ENCODE data around the gene COPS2. TPM values are rescaled to one million over a fixed set of nuclear protein-coding genes. Genes with fewer than 3 reads are reported as not detected.

COPS2 gene
- total and polyA plus RNA-seq, 9 of the 15 experiments (the other 6 are each of a cell fraction or from before 2014, with no cell fraction given): 66.4 to 154 (median 117) TPM

DNA sequence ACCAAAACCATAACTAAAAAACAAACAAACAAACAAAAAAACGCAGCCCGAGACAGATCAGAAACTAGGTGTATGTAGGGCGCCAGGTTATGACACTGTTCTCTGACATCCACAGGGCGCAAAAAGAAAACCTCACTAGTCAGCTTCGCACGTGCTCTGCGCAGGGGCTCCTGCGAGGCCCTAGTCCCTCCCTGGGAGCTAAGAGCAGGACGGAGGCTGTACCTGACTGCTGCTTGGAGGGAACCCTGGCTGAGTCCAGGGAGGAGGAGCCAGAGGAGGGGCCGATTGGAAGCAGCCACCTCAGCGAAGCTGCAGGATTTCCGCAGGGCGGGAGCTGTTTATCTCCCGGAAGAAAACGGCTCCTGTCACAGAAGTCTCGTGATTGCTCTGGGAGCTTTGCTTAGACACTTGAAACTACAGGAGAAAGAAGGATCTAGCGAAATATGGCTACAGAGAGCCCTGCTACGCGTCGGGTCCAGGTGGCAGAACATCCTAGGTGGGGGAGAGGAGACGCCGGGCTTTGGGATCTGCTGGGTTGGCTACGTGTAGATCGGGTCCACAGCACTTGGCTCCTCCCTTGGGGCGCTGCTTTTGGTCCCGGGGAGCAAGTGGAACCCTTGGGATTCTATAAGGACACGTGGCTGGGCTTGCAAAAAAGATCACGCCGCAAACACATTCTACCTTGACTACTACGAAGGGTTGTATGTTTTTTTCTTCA is 14.6 kb upstream of the COPS2 start, which contains the start of gene GALK2 (continued):
- TF ChIP-seq, protein P1, sequence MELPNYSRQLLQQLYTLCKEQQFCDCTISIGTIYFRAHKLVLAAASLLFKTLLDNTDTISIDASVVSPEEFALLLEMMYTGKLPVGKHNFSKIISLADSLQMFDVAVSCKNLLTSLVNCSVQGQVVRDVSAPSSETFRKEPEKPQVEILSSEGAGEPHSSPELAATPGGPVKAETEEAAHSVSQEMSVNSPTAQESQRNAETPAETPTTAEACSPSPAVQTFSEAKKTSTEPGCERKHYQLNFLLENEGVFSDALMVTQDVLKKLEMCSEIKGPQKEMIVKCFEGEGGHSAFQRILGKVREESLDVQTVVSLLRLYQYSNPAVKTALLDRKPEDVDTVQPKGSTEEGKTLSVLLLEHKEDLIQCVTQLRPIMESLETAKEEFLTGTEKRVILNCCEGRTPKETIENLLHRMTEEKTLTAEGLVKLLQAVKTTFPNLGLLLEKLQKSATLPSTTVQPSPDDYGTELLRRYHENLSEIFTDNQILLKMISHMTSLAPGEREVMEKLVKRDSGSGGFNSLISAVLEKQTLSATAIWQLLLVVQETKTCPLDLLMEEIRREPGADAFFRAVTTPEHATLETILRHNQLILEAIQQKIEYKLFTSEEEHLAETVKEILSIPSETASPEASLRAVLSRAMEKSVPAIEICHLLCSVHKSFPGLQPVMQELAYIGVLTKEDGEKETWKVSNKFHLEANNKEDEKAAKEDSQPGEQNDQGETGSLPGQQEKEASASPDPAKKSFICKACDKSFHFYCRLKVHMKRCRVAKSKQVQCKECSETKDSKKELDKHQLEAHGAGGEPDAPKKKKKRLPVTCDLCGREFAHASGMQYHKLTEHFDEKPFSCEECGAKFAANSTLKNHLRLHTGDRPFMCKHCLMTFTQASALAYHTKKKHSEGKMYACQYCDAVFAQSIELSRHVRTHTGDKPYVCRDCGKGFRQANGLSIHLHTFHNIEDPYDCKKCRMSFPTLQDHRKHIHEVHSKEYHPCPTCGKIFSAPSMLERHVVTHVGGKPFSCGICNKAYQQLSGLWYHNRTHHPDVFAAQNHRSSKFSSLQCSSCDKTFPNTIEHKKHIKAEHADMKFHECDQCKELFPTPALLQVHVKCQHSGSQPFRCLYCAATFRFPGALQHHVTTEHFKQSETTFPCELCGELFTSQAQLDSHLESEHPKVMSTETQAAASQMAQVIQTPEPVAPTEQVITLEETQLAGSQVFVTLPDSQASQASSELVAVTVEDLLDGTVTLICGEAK (IDR thresholded peaks at IDR 0.05): peak; percentile 60; the same call in 1 of the 2 replicates
- TF ChIP-seq, protein P1 (CRISPR knock-in tag; IDR thresholded peaks at IDR 0.05): no peak
- TF ChIP-seq, protein P2, sequence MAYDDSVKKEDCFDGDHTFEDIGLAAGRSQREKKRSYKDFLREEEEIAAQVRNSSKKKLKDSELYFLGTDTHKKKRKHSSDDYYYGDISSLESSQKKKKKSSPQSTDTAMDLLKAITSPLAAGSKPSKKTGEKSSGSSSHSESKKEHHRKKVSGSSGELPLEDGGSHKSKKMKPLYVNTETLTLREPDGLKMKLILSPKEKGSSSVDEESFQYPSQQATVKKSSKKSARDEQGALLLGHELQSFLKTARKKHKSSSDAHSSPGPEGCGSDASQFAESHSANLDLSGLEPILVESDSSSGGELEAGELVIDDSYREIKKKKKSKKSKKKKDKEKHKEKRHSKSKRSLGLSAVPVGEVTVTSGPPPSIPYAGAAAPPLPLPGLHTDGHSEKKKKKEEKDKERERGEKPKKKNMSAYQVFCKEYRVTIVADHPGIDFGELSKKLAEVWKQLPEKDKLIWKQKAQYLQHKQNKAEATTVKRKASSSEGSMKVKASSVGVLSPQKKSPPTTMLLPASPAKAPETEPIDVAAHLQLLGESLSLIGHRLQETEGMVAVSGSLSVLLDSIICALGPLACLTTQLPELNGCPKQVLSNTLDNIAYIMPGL (CRISPR knock-in tag; IDR thresholded peaks at IDR 0.05): 0 out of 2 replicates have a peak, but pooled peaks have one; percentile 66
- TF ChIP-seq GABPA (tag; conservative IDR thresholded peaks at IDR 0.05; ENCODE audit: low read depth): peak; percentile 75
- 0 out of 2 replicates have a peak, but pooled peaks have one; percentile 80 for TF ChIP-seq POLR2AphosphoS2 (IDR thresholded peaks at IDR 0.05; ENCODE audit: low read length)
- TF ChIP-seq, protein P3, sequence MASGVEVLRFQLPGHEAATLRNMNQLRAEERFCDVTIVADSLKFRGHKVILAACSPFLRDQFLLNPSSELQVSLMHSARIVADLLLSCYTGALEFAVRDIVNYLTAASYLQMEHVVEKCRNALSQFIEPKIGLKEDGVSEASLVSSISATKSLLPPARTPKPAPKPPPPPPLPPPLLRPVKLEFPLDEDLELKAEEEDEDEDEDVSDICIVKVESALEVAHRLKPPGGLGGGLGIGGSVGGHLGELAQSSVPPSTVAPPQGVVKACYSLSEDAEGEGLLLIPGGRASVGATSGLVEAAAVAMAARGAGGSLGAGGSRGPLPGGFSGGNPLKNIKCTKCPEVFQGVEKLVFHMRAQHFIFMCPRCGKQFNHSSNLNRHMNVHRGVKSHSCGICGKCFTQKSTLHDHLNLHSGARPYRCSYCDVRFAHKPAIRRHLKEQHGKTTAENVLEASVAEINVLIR (CRISPR knock-in tag; IDR thresholded peaks at IDR 0.05): peak; percentile 89
- TF ChIP-seq KAT8 (IDR thresholded peaks at IDR 0.05; ENCODE audit: low read depth): no peak
- TF ChIP-seq, protein P4, sequence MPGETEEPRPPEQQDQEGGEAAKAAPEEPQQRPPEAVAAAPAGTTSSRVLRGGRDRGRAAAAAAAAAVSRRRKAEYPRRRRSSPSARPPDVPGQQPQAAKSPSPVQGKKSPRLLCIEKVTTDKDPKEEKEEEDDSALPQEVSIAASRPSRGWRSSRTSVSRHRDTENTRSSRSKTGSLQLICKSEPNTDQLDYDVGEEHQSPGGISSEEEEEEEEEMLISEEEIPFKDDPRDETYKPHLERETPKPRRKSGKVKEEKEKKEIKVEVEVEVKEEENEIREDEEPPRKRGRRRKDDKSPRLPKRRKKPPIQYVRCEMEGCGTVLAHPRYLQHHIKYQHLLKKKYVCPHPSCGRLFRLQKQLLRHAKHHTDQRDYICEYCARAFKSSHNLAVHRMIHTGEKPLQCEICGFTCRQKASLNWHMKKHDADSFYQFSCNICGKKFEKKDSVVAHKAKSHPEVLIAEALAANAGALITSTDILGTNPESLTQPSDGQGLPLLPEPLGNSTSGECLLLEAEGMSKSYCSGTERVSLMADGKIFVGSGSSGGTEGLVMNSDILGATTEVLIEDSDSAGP (CRISPR knock-in tag; IDR thresholded peaks at IDR 0.05): no peak
- peak; percentile 40; the same call in 1 of the 2 replicates for TF ChIP-seq STAT5A (IDR thresholded peaks at IDR 0.05; ENCODE audit: borderline replicate concordance, low read length)
- no peak for TF ChIP-seq EZH2 (IDR thresholded peaks at IDR 0.05; ENCODE audit: borderline replicate concordance, low read depth, low read length)
- TF ChIP-seq ZNF253 (CRISPR knock-in tag; conservative IDR thresholded peaks at IDR 0.05): no peak
